Measurements from ENCODE around the gene LPO. TPM values are rescaled to one million over a fixed set of nuclear protein-coding genes. Genes with fewer than 3 reads are reported as not detected.

The LPO gene
- total and polyA plus RNA-seq, 2 experiments from 2014 or later: not detected

DNA sequence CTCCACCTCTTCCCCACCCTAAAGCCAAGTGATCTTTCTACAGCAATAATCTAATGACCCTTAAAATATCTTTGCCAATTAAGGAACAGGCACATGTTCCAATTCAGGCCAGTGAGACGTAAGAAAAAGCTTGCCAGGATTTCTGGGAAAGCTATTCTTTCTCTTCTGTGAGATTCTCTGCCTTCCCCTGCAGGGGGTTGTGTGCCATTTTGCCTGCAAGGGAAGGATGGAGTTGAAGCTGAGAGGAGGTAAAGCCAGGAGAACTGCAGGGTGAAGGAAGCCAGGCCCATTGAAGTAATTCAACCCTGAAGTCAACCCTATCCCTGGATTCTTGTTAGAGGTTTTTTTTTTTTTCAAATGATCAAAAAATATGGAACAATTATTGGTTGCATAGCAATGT, 9.0 kb upstream of the LPO start:
- no peak overlapping the region for H3K27ac ChIP-seq
- TF ChIP-seq, protein P1, sequence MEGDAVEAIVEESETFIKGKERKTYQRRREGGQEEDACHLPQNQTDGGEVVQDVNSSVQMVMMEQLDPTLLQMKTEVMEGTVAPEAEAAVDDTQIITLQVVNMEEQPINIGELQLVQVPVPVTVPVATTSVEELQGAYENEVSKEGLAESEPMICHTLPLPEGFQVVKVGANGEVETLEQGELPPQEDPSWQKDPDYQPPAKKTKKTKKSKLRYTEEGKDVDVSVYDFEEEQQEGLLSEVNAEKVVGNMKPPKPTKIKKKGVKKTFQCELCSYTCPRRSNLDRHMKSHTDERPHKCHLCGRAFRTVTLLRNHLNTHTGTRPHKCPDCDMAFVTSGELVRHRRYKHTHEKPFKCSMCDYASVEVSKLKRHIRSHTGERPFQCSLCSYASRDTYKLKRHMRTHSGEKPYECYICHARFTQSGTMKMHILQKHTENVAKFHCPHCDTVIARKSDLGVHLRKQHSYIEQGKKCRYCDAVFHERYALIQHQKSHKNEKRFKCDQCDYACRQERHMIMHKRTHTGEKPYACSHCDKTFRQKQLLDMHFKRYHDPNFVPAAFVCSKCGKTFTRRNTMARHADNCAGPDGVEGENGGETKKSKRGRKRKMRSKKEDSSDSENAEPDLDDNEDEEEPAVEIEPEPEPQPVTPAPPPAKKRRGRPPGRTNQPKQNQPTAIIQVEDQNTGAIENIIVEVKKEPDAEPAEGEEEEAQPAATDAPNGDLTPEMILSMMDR (IDR thresholded peaks at IDR 0.05; ENCODE audit: low read depth, low read length): no peak
- no peak for DNase-seq (ENCODE audit: low read depth in 1 of 2, low spot score in 1 of 2)
- peaks cover 18% of the 10 kb centered on the region for H3K27me3 ChIP-seq
- H3K36me3 ChIP-seq: no peaks in the 10 kb centered on the region
- no peak overlapping the region for H3K4me3 ChIP-seq
- H3K9me3 ChIP-seq (ENCODE audit: low read depth): no peaks in the 10 kb centered on the region
- no peaks in the 10 kb centered on the region for H3K4me1 ChIP-seq (ENCODE audit: low read depth)

DNA sequence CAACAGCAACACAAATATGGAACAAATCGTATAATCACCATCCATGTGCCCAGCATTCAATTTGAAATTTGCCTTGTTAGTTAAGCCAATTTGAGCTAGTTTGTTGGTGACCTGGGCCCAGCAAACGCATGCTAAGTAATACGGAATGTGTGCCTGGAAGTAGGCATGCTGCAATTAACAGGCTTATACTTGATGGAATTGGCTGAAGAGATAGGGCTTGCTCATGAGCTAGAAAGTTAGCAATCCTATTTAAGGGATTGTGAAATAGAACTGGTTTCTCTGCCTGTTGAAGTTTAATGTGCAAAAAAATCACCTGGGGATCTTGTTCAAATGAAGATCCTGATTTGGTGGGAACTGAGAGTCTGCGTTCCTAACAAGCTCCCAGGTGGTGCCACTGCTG, 8.5 kb upstream of the LPO start:
- DNase-seq (ENCODE audit: low read depth in 1 of 2, low spot score in 1 of 2): no peak
- H3K9me3 ChIP-seq (ENCODE audit: low read depth): no peaks in the 10 kb centered on the region
- no peak overlapping the region for H3K4me3 ChIP-seq
- TF ChIP-seq, protein P1 (IDR thresholded peaks at IDR 0.05; ENCODE audit: low read depth, low read length): no peak
- no peaks in the 10 kb centered on the region for H3K4me1 ChIP-seq (ENCODE audit: low read depth)
- H3K27me3 ChIP-seq: peaks cover 23% of the 10 kb centered on the region
- no peak overlapping the region for H3K27ac ChIP-seq
- no peaks in the 10 kb centered on the region for H3K36me3 ChIP-seq

DNA sequence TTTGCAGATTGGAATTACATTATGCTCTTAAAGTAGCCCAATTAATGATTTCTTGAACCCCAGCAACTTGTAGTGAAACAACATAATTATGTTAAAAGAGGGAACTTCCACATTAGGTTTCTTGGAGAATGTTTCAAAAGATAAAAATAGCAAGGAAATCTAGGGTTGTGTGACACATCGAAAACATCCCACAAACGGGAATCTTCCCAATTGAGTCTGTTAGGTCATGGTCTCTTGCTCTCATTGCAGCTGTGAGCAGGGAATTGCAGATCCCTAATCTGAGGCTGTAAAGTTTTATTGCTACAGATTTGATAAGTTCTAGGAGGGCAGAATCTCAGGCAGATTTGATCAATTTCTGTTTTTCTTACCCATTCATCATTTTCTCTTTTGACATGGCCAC, 6.7 kb upstream of the LPO start:
- DNase-seq (ENCODE audit: low read depth in 1 of 2, low spot score in 1 of 2): no peak
- Histone ChIP-seq H3K4me3 (no peak overlapping the region), H3K9me3 (ENCODE audit: low read depth) (no peaks in the 10 kb centered on the region), H3K36me3 (no peaks in the 10 kb centered on the region), H3K27ac (no peak overlapping the region), H3K27me3 (peaks cover 31% of the 10 kb centered on the region), H3K4me1 (ENCODE audit: low read depth) (no peaks in the 10 kb centered on the region)
- TF ChIP-seq, protein P1 (IDR thresholded peaks at IDR 0.05; ENCODE audit: low read depth, low read length): no peak

DNA sequence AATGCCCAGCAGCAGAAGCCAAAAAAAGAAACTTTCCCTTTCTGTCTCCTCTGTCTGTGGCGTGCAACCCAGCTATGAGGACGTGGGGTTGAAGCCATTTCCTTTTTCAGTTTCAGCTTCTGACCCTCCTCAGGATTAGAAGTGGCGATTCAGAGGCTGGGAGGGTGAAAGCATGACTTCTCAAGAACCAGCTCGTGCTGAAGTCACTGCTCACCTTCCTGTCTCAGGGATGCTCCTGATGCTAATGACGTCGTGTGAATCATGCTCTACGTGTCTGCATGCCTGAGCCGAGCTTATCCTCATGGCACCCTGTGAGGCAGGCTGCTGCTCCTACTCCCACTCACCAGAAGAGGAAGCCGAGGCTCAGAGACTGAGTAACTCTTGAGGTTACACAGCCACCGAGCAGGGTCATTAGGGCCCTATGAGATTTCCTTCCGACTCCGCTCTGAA, 5.7 kb upstream of the LPO start:
- TF ChIP-seq, protein P1 (IDR thresholded peaks at IDR 0.05; ENCODE audit: low read depth, low read length): no peak
- Histone ChIP-seq H3K4me3 (no peak overlapping the region), H3K36me3 (no peaks in the 10 kb centered on the region), H3K27me3 (peaks cover 42% of the 10 kb centered on the region), H3K27ac (no peak overlapping the region), H3K4me1 (ENCODE audit: low read depth) (no peaks in the 10 kb centered on the region), H3K9me3 (ENCODE audit: low read depth) (no peaks in the 10 kb centered on the region)
- DNase-seq (ENCODE audit: low read depth in 1 of 2, low spot score in 1 of 2): peak in 1 of 2 donors; percentile 88

DNA sequence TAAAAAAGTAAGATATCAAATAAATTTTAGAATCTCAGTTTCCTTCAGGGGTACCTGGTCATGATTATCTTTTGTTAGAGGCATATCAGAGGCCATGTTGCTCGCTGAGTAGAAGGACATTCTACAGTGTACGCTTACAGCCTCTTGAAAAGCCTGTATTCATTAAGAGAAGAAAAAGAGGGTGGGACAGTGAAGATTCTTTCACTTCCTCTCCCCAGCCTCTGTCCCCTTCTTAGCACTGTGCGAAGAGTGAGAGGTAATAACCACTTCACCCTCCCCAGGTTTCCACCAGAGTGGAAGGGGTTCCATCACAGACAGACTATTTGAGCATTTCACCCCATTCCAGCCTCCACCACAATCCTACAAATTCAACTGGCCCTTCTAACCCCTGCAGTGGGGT, 4.8 kb upstream of the LPO start:
- DNase-seq (ENCODE audit: low read depth in 1 of 2, low spot score in 1 of 2): no peak
- TF ChIP-seq, protein P1 (IDR thresholded peaks at IDR 0.05; ENCODE audit: low read depth, low read length): no peak
- Histone ChIP-seq H3K4me3 (no peak overlapping the region), H3K27me3 (peaks cover 50% of the 10 kb centered on the region), H3K4me1 (ENCODE audit: low read depth) (no peaks in the 10 kb centered on the region), H3K27ac (no peak overlapping the region), H3K36me3 (no peaks in the 10 kb centered on the region), H3K9me3 (ENCODE audit: low read depth) (no peaks in the 10 kb centered on the region)

DNA sequence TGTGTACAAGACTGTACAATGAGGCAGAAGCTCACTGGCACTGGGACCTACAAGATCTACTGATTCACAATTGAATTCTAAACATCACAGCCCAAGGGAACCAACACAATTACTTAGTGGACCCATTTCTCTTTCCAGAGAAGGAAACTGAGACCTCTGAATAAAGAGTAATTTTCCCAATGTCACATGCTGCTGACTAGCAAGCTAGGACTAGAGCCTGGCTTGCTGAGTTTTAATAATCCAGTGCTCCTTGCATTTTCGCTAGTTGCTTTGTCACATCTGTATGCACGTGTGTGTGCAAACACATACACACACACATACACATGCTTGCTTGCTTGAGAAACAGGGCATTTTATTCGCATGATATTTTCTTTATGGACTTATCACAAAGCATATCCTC, 3.9 kb upstream of the LPO start:
- Histone ChIP-seq H3K36me3 (no peaks in the 10 kb centered on the region), H3K4me1 (ENCODE audit: low read depth) (no peaks in the 10 kb centered on the region), H3K9me3 (ENCODE audit: low read depth) (no peaks in the 10 kb centered on the region), H3K4me3 (no peak overlapping the region), H3K27me3 (peaks cover 60% of the 10 kb centered on the region), H3K27ac (no peak overlapping the region)
- no peak for DNase-seq (ENCODE audit: low read depth in 1 of 2, low spot score in 1 of 2)
- TF ChIP-seq, protein P1 (IDR thresholded peaks at IDR 0.05; ENCODE audit: low read depth, low read length): no peak

Data from cardiac muscle cell (in vitro differentiated cells and primary cell).